Stimulated activated CD8-positive, alpha-beta memory T cell treated with anti-CD3 and anti-CD28 coated beads, Interleukin-15, amount 100 ng/mL, for 4 hours (primary cell): ENCODE measurements around the gene NCOA1.
"Not testable (repeated sequence)": the region's sequence is repeated elsewhere in the genome, so short reads cannot be mapped to it uniquely, and the experiment has no call there.

Experiments used
- DNase-seq, 2 donors: peaks; one replicate each; pipeline ENCODE4 v3.0.0-alpha.2; 2020; ENCODE audit warnings: low read depth in 2 of 2

NCOA1 gene

DNA sequence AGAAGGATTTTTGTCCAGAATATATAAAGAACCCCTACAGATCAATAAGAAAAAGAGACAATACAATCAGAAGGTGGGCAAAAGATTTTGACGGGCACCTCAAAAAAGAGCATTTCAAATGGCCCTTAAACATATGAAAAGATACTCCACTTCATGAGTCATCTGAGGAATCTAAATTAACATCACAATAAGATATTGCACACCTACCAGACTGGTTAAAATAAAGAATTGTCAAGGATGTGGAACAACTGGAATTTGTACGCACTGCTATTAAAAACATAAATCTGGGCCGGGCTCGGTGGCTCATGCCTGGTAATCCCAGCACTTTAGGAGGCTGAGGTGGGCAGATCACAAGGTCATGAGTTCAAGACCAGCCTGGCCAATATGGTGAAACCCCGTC, 17.0 kb upstream of the NCOA1 start:
- no peak for DNase-seq

DNA sequence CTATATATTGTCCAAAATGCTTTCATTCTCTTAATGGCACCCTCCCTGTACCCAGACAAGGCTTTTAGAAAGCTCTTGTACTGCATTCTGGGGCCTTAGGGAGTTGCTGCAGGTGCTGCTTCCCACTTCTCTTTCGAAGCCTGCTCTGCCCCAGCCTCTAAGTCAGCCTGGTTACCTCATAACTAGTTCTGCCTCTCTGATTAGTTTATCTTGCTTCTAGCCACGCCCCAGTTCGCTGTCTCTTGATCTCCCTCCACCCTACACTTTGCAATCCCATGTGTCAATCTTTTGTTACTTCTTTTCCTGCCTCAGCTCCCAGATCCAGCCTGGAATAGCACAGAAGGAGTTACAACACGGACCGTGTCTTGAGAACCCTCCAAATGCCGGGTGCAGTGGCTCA, 13.8 kb upstream of the NCOA1 start:
- DNase-seq = no peak

- DNase-seq = no peak
Observed at GRCh38 chr2:24478243-24478642, 12.8 kb upstream of the NCOA1 start.

DNA sequence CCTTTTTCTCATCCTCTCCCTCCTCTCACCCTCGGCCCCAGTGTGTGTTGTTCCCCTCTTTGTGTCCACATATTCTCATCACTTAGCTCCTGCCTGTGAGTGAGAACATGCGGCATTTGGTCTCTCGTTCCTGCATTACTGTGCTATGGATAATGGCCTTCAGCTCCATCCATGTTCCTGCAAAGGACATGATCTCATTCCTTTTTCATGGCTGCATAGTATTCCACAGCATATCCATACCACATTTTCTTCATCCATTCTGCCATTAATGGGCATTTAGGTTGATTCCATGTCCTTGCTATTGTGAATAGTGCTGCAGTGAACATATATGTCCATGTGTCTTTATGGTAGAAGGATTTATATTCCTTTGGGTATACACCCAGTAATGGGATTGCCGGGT, 10.8 kb upstream of the NCOA1 start:
- DNase-seq = no peak

DNA sequence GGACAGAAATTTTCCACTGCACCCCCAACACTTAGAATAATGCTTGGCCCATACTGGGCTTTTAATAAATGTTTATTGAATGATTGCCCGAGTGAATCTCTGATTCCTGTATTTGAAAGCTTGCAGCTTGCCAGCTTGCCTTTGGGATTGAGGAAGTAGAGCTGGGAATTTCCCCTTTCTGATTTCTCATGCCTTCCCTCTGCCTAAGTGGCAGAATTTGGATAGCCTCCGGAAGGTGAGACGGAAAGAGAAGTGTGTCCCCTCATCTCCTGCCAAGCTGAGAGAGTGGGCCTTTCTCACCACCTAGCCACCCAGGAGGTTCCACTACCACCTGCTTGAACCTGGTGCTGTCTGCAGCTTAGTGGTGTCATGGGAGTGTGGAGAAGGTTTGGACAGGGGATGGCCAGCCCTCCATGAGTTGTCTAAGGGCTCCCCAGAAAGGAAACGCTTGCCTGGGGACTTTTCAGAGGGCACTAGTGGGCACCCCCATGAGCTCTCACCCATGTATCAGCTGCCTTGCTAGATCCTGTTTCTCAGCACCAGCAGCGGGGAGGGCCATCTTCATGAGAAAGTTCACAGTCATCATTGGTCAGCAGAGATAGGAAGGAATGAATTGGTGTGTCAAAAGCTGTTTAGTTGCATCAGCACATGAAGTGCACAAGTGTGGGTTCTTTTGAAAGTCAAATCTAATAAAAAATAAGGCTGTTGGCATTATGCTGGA, 8.6 kb upstream of the NCOA1 start:
- no peak for DNase-seq

DNA sequence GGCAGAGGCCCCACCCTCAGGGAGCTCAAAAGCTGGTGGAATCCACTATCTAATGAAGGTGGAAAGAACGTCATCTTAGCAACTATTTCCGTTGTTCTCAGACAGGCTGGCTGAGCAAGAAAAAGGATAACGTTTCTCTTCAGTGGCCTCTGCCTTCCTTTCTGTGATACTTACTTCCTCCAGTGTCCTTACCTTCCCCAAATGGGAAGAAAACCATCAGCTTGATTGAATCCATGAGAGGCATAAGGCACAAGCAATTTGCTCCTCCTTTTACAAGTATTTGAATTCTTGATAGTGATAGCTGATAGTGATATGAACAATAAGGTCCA, 8.1 kb upstream of the NCOA1 start:
- DNase-seq = no peak

GRCh38 chr2:24484677-24485076, 6.4 kb upstream of the NCOA1 start:
- not testable (repeated sequence) for DNase-seq

DNA sequence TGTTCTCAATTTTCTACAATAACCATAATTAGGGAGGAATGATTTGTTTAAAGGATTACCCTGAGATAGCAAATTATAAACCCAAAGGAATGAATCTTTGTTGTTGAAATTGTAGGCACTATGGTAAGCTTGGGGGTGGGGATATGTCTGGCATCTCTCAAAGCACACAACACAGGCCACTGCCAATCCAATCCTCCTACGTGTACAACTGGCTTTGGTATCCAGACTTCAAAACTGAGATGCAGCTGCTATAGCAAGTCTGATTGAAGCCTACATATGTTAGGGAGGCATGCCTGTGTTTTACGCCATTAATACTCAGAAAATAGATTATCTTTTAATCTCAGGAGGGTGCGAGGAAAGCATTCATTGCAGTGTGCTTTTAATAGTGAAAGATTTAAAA, 5.9 kb upstream of the NCOA1 start:
- DNase-seq = no peak

DNA sequence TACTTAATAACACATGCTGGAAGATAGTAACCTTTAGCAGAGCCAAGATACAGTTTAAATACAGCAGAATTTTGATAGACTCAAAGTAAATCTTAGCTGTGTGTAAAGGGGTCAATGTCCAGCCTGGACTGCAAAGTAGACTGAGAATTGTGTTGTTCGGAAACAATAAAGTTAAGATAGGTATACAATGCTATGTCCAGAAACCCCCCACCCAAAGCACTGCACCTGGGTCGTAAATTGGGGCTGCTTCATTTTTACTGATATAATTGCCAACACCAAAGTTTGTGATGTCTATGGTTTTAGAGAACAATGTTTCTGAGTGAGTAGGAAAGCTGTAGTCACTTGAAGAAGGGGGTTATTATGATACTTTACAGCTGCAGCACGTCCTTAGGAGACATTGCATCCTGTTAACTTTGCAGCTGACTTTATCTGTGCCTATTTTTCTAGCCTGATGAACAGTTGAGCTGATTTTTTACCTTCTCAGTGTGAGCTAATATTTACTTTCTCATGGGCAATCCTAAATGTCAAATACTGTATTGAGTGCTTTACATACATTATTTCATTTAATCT, 4.3 kb upstream of the NCOA1 start:
- DNase-seq = no peak

DNA sequence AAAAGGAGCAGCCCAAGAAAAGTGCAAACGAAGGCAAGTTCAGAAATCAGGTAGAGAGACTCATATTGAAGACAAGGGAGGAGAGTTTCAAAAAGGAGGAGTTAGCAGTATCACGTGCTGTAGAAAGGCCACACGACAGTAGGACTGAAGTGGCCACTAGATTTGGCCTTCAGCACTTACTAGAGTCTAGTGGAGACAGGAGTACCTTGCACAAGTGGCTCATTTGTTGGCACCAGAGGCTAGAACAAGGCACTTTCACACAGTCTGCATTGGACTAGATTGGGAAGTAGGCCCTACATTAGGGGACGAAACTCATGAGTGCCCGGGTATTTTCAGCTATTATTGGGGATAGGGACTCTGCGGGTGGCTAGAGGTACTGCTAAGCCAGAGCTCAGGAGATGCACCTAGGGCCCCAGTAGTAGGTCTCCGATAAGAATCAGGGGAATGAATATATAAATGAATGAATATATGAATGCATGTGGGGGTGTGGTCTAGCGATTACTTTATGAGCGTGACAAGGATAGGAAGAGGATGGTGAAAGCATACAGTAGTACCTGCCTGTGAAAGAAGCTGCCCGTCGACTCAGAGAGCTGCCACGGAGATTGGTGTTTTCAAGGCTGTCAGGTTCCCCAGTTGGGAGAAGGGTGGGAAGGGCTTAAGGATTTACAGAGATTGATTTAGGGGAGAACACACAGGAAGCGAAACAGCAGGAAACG, 1.4 kb upstream of the NCOA1 start:
- no peak for DNase-seq

DNA sequence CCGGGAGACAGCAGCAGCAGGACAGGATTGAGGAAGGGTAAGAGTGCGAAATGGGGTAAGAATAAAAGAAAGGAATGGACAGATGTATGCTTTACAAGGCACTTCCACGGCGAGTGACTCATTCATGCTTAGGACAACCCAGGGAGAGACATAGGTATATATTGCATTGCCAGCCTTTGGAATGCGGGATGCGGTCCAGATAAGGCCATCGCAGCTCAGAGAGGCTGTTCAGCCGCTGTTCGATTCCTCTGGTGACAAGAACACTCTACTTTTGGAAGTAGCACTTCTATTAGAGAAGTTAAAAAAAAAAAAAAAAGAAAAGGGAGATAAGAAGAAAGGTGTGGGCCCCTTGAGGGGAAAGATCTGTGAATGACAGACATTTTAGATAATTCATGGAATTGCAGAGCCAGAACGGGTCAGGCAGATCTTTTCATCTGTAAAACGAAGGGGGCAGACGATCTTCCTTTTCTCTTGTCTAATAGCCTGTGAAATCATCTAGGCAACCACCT, 819 bp upstream of the NCOA1 start:
- DNase-seq = no peak

GRCh38 chr2:24491542-24492420, 727 bp downstream of the NCOA1 start:
- DNase-seq = peak; percentile 31 to 37

DNA sequence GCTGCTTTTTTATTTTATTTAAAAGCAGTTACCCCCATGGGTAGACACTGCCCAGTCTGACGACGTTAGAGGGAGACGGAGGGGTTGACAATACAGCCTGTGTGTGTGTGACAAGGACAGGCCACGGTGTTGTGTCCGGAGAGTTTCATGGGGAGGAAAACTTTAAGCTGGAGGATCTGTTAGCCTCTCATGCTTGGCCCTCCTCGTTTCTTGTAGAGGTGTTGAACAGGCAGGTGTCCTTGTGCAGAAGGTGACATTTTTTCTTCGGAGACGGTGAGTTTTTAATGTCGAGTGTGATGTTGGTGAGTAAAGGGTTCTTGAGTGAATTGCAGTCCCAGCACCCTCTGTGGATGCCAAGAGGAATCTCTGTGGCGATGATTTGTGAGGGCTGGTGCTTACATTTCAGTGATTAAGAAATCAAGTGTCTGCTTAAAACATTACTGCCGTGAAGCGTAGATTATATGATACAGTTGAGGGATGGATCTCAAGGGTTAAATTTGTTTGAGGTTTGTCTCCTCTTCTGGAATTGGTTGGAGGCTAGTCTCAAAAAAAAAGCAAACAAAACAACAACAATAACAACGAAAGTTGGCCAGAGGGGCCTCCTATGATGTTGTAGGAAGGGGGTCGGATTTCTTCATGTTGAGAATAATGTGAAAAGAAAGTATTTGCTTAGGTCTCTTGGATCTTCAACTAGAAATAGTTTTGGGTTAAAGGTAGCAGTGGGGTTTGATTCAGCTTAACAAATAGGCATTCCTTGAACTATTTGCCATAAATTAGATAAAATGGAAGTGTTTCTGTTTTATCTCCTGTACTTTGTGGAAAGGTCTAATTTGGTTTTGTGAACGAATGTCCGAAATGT, 1.6 kb downstream of the NCOA1 start:
- DNase-seq = no peak

- no peak for DNase-seq
Observed at GRCh38 chr2:24493713-24494112, 2.7 kb downstream of the NCOA1 start.

DNA sequence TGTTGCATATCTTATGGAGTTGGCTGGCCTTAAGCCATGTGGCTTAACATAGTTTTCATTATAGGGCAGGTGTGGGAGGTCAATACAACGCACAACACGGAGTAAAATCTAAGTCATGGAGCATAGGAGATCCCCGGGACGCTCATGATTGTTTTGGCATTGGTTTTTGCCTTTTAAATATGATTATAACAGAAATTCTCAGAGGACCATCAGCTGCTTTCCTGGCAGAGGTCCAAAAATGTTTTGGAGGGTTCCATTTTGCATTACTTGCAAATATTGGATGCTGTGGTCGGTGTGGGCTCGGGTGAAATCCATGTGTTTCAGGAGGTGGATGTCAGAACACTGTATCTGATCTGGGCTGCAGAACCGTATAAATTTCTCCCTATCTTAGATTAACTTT, 3.4 kb downstream of the NCOA1 start:
- DNase-seq = no peak

- DNase-seq = no peak
Observed at GRCh38 chr2:24495451-24495850, 4.4 kb downstream of the NCOA1 start.

DNA sequence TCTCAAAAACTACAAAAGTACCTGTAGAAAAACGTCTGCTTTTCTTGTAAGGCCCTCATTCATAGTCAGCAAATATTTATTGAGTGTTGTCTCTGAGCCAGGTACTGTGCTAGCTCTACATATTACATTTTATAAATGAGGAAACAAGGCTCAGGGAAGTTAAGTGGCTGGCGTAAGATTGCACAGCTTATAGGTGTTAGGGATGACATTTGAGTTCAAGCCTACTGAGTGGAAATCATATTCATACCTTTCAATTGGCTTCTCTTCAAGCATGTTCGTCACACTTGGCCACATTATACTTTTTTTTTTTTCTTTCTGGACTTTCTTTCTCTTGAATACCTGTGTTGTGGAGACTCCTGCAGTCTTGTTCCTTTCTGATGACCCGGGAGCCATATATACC, 5.9 kb downstream of the NCOA1 start:
- DNase-seq = no peak

- no peak for DNase-seq
Observed at GRCh38 chr2:24497685-24498084, 6.6 kb downstream of the NCOA1 start.

DNA sequence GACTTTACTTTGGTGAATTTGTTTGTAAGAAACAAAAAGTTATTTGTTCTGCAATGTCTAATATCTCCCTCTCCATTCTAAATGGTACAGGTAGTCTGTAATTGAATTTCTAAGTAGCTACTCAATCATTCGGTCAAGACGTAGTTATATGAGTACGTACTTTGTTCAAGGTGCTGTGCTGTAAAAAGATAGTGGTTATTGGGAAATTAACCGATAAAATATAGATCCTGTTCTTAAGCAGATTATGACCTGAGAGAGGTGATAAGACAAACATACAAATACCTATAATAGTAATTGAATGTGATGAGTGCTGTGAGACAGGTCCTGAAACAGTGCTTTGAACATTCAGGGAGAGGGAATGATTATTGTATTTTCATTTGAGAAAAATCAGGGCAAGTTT, 7.1 kb downstream of the NCOA1 start:
- no peak for DNase-seq

- no peak for DNase-seq
Observed at GRCh38 chr2:24501813-24502212, 10.8 kb downstream of the NCOA1 start.

GRCh38 chr2:24505534-24506275, 14.7 kb downstream of the NCOA1 start:
- no peak for DNase-seq
